Measurements from ENCODE around the gene ANO5.

Gene ANO5

GRCh38 chr11:22192642-22193347, at the start of gene ANO5:
Gene ANO5, plus strand, starts transcription at chr11:22193085. Its CDS starts 408 bp downstream, at chr11:22193493.
- H3K4me1 ChIP-seq = peaks cover 0 to 28% (median 10%) of the 10 kb centered on the region in 4 donors
- peak; percentile 32 to 83 for DNase-seq
- intact Hi-C loops (cut with DNase I; ENCODE audit: low total_unique reads) = no loop called here
- H3K27ac ChIP-seq = peak within 1 kb of the TSS; percentile 56 to 78
- H3K36me3 ChIP-seq = no peaks in the 10 kb centered on the region
- no peaks in the 10 kb centered on the region for H3K9me3 ChIP-seq
- TF ChIP-seq CTCF (IDR thresholded peaks at IDR 0.05) = no peak
- peak within 1 kb of the TSS; percentile 64 to 72 for H3K4me3 ChIP-seq
- no peaks in the 10 kb centered on the region for H3K27me3 ChIP-seq

DNA sequence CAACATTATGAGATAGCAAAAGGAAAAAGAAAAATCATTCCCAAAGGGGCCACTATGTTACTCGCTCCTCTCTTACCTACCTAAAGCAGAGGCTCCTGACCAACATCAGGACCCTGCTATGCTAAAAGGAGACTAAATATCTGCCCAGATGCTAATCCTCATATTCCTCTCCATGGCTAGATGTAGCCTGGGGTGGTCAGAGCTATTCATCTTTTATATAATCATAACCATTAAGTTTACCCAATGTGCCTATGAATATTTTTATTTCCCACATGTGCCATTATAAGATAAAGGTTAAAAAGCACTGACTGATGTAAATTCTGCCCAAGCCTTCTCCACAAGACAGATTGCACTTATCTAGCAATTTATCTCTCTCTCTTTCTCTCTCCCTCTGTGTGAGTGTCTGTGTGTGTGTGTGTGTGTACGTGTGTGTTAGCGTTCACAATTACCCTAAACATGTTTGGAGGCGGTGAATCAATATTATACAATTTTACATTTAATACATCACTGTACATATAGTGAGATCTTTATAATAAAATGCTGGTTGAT, 41.2 kb upstream of the ANO5 start:
- Histone ChIP-seq H3K4me3 (no peak overlapping the region), H3K27ac (no peak overlapping the region), H3K9me3 (no peaks in the 10 kb centered on the region), H3K27me3 (peaks cover 0 to under 1% of the 10 kb centered on the region in 2 donors), H3K36me3 (no peaks in the 10 kb centered on the region), H3K4me1 (no peaks in the 10 kb centered on the region)
- TF ChIP-seq CTCF (IDR thresholded peaks at IDR 0.05) = no peak
- intact Hi-C loops (cut with DNase I; ENCODE audit: low total_unique reads) = no loop called here
- no peak for DNase-seq

DNA sequence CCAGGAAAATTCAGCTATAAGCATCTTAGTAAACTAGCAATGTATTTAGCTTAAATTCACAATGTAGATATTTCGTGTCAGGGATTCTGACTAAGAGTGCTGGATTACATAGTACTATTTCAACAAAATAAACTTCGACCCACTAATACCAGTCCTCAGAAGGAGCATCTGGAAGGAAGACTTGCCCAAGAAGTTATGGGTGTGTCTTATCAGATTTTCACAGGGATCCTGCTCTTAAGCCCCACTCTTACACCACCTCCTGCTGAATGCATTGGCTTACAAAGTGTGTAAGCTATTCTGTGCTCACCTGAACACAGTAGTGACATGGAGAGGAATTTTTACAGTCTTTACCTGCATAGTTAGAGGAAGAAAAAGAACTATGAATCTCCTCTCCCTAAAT, 35.4 kb upstream of the ANO5 start:
- H3K4me1 ChIP-seq = no peaks in the 10 kb centered on the region
- peaks cover 0 to 3% of the 10 kb centered on the region in 2 donors for H3K27me3 ChIP-seq
- TF ChIP-seq CTCF (IDR thresholded peaks at IDR 0.05) = no peak
- intact Hi-C loops (cut with DNase I; ENCODE audit: low total_unique reads) = no loop called here
- H3K36me3 ChIP-seq = no peaks in the 10 kb centered on the region
- H3K4me3 ChIP-seq = no peak overlapping the region
- no peak overlapping the region for H3K27ac ChIP-seq
- no peaks in the 10 kb centered on the region for H3K9me3 ChIP-seq
- DNase-seq = no peak

- intact Hi-C loops (cut with DNase I; ENCODE audit: low total_unique reads) = no loop called here
- no peaks in the 10 kb centered on the region for H3K9me3 ChIP-seq
- no peaks in the 10 kb centered on the region for H3K36me3 ChIP-seq
- peaks cover 0 to 3% of the 10 kb centered on the region in 2 donors for H3K27me3 ChIP-seq
- no peak overlapping the region for H3K4me3 ChIP-seq
- no peak for DNase-seq
- TF ChIP-seq CTCF (IDR thresholded peaks at IDR 0.05) = no peak
- H3K4me1 ChIP-seq = no peaks in the 10 kb centered on the region
- H3K27ac ChIP-seq = no peak overlapping the region
Observed at GRCh38 chr11:22161489-22161888, 31.4 kb upstream of the ANO5 start.

- no peak for TF ChIP-seq CTCF (IDR thresholded peaks at IDR 0.05)
- Histone ChIP-seq H3K36me3 (no peaks in the 10 kb centered on the region), H3K27me3 (no peaks in the 10 kb centered on the region), H3K27ac (no peak overlapping the region), H3K9me3 (no peaks in the 10 kb centered on the region), H3K4me1 (no peaks in the 10 kb centered on the region), H3K4me3 (no peak overlapping the region)
- intact Hi-C loops (cut with DNase I; ENCODE audit: low total_unique reads) = no loop called here
- no peak for DNase-seq
Observed at GRCh38 chr11:22162756-22163155, 30.1 kb upstream of the ANO5 start.
